K562 (cell line): ENCODE data around the gene HSPA1L. TPM values are rescaled to one million over a fixed set of nuclear protein-coding genes. Genes with fewer than 3 reads are reported as not detected.
A peak's percentile ranks its signal among the peaks of the same experiment; 100 is the strongest.

Experiments
- CEBPG ChIP-seq, 3 experiments: fragments of 200-800 bp in 1 of 3; sonication (Bioruptor generic) in 1 of 3; sonication (generic) in 1 of 3; formaldehyde crosslinking in 1 of 3; IDR thresholded peaks in 2 of 3; conservative IDR thresholded peaks in 1 of 3; 2 replicates each; pipeline versions ENCODE4 v1.6.1 to v1.8.0; 2016 to 2022; ENCODE audit warnings: missing compliant biosample characterization in 2 of 3, missing genetic modification characterization in 2 of 3, mild to moderate bottlenecking in 1 of 3, missing genetic modification reagents in 1 of 3
- CTCF ChIP-seq, 3 experiments: IDR thresholded peaks in 2 of 3; conservative IDR thresholded peaks in 1 of 3; 2 replicates each; pipeline ENCODE4 v1.5.1; 2011 to 2012; ENCODE audit warnings: low read length in 3 of 3, mild to moderate bottlenecking in 3 of 3, control low read depth in 2 of 3, improper control_type of control experiment in 1 of 3, inconsistent platforms in 1 of 3, low read depth in 1 of 3, mixed read lengths in 1 of 3, moderate library complexity in 1 of 3; ENCODE audit not compliant: insufficient read depth in 2 of 3
- FOXK2 ChIP-seq, 2 experiments: fragments of 450-650 bp; IDR thresholded peaks in 1 of 2; conservative IDR thresholded peaks in 1 of 2; 2 replicates each; pipeline ENCODE4 v1.6.1; 2016; ENCODE audit warnings: low read depth in 2 of 2, mild to moderate bottlenecking in 1 of 2
- GABPA ChIP-seq: fragments of 200-800 bp; sonication (Bioruptor generic); conservative IDR thresholded peaks from 2 replicates; pipeline ENCODE4 v1.6.1; 2016; ENCODE audit warnings: low read depth, missing genetic modification characterization, missing compliant biosample characterization
- MAFF ChIP-seq: IDR thresholded peaks from 2 replicates; pipeline ENCODE4 v1.6.1; 2012; ENCODE audit warnings: low read length, improper control_type of control experiment
- MIER1 ChIP-seq: fragments of 450-650 bp; IDR thresholded peaks from 2 replicates; pipeline ENCODE4 v1.6.1; 2016; ENCODE audit warnings: antibody characterized with exemption, mild to moderate bottlenecking, low read depth
- MTA2 ChIP-seq: fragments of 450-650 bp; IDR thresholded peaks from 2 replicates; pipeline ENCODE4 v1.6.1; 2016; ENCODE audit warnings: low read depth
- NCOA1 ChIP-seq: fragments of 450-650 bp; IDR thresholded peaks from 2 replicates; pipeline ENCODE4 v1.6.1; 2016; ENCODE audit warnings: low read depth
- NFE2 ChIP-seq: IDR thresholded peaks from 2 replicates; pipeline ENCODE4 v1.6.1; 2014; ENCODE audit warnings: antibody characterized with exemption, low read depth
- SRSF3 ChIP-seq: fragments of 200-400 bp; formaldehyde crosslinking; IDR thresholded peaks from 2 replicates; pipeline ENCODE4 v1.6.1; 2016; ENCODE audit warnings: mild to moderate bottlenecking, low read length, moderate library complexity; ENCODE audit not compliant: insufficient read depth
- TBL1XR1 ChIP-seq, 2 experiments: IDR thresholded peaks; 2 replicates each; pipeline ENCODE4 v1.6.1; 2012; ENCODE audit warnings: improper control_type of control experiment in 2 of 2, low read length in 2 of 2, mild to moderate bottlenecking in 1 of 2
- TEAD4 ChIP-seq, 2 experiments: sonication (generic) in 1 of 2; formaldehyde crosslinking in 1 of 2; IDR thresholded peaks; 2 replicates each; pipeline versions ENCODE4 v1.6.1 to v1.8.0; 2012 to 2022; ENCODE audit warnings: borderline replicate concordance in 1 of 2, inconsistent platforms in 1 of 2, low read length in 1 of 2, mild to moderate bottlenecking in 1 of 2, missing genetic modification reagents in 1 of 2
- ZBTB2 ChIP-seq: fragments of 450-650 bp; IDR thresholded peaks from 2 replicates; pipeline ENCODE4 v1.6.1; 2016; ENCODE audit warnings: antibody characterized with exemption
- ZFPM2 ChIP-seq: fragments of 250-450 bp; sonication (Bioruptor Pico); IDR thresholded peaks from 2 replicates; pipeline ENCODE4 v1.5.1; 2022; ENCODE audit warnings: mild to moderate bottlenecking
- ZKSCAN3 ChIP-seq: fragments of 250-450 bp; sonication (Bioruptor Pico); IDR thresholded peaks from 2 replicates; pipeline ENCODE4 v1.4.0; 2020
- ZNF134 ChIP-seq: fragments of 250-450 bp; sonication (Bioruptor Pico); conservative IDR thresholded peaks from 2 replicates; pipeline ENCODE4 v1.4.0; 2020
- ZNF253 ChIP-seq: fragments of 250-450 bp; sonication (Bioruptor Pico); conservative IDR thresholded peaks from 2 replicates; pipeline ENCODE4 v1.6.1; 2021; ENCODE audit warnings: mild to moderate bottlenecking
- ZNF57 ChIP-seq: fragments of 450-650 bp; formaldehyde crosslinking; IDR thresholded peaks from 2 replicates; pipeline ENCODE4 v1.4.0; 2020; ENCODE audit warnings: mild to moderate bottlenecking, moderate library complexity
- ZNF609 ChIP-seq: sonication (generic); formaldehyde crosslinking; IDR thresholded peaks from 2 replicates; pipeline ENCODE4 v1.8.1; 2023; ENCODE audit warnings: missing genetic modification reagents, mild to moderate bottlenecking, borderline replicate concordance
- polyA plus RNA-seq, 8 experiments: library from polyadenylated mRNA; depleted of rRNA in 4 of 8; stranded (reverse) in 5 of 8; unstranded in 3 of 8; fragments of >200 nt; fragmentation: Nextera tagmentation in 2 of 8; fragmentation: Illumina TruSeq in 1 of 8; extraction: Ambion mirVana in 2 of 8; extraction: Trizol in 1 of 8; gene quantifications; 2 replicates each; pipeline versions ENCODE4 v1.2.1 to v1.2.3, GENCODE V29; 2011 to 2014; ENCODE audit warnings: inconsistent platforms in 1 of 8, missing spikeins in 1 of 8
- total RNA-seq, 7 experiments: library from RNA; depleted of rRNA in 6 of 7; stranded (reverse); fragments of >200 nt in 6 of 7; fragmentation: Illumina TruSeq in 2 of 7; extraction: Trizol in 2 of 7; gene quantifications; 2 replicates each; pipeline versions ENCODE4 v1.2.1 to v1.2.3, GENCODE V29; 2011 to 2021; ENCODE audit warnings: low replicate concordance in 1 of 7

The HSPA1L gene
- total and polyA plus RNA-seq, 9 of the 15 experiments (the other 6 are each of a cell fraction or from before 2014, with no cell fraction given): 0.14 to 2.1 (median 1.3) TPM

- TF ChIP-seq ZNF609 (peak; percentile 95), TBL1XR1 (IDR thresholded peaks at IDR 0.05; ENCODE audit: low read length in 2 of 2) (peak; percentile 60 to 72; a peak in 2 of 4 replicates), ZNF253 (CRISPR knock-in tag) (no peak), GABPA (tag) (peak; percentile 92), ZFPM2 (0 out of 2 replicates have a peak, but pooled peaks have one; percentile 93), MAFF (no peak), FOXK2 (conservative IDR thresholded peaks at IDR 0.05 in 1 of 2, IDR thresholded peaks at IDR 0.05 in 1 of 2; ENCODE audit: low read depth in 2 of 2) (peak; percentile 27 to 37; a peak in 1 of 4 replicates), MIER1 (no peak; the same call in 1 of the 2 replicates), ZNF57 (no peak), TEAD4 (IDR thresholded peaks at IDR 0.05; ENCODE audit: low read length) (peak; percentile 38), TEAD4 (CRISPR knock-in tag; IDR thresholded peaks at IDR 0.05; ENCODE audit: borderline replicate concordance) (no peak), ZNF134 (CRISPR knock-in tag) (peak; percentile 58; the same call in 1 of the 2 replicates), CEBPG (CRISPR knock-in tag; IDR thresholded peaks at IDR 0.05) (0 out of 2 replicates have a peak, but pooled peaks have one; percentile 43), CEBPG (tag; conservative IDR thresholded peaks at IDR 0.05 in 1 of 2, IDR thresholded peaks at IDR 0.05 in 1 of 2) (no peak), MTA2 (no peak), CTCF (IDR thresholded peaks at IDR 0.05 in 2 of 3, conservative IDR thresholded peaks at IDR 0.05 in 1 of 3; ENCODE audit: insufficient read depth in 2 of 3, low read depth in 1 of 3, low read length in 3 of 3) (peak; percentile 99 to 100 (median 100)), ZKSCAN3 (CRISPR knock-in tag) (no peak), NFE2 (peak; percentile 99), ZBTB2 (peak; percentile 89), NCOA1 (peak; percentile 65; the same call in 1 of the 2 replicates), SRSF3 (no peak)
Measured at GRCh38 chr6:31795616-31796298, 19.3 kb downstream of the HSPA1L start, which contains the start of gene VARS1 (continued).
